Caki2 (cell line): ENCODE data around the gene FUT7. TPM values are rescaled to one million over a fixed set of nuclear protein-coding genes. Genes with fewer than 3 reads are reported as not detected.

ENCODE experiments used
- DNase-seq: peaks from one replicate; pipeline ENCODE4 v3.0.0-alpha.2; 2015; ENCODE audit warnings: low read depth
- in situ Hi-C: cut with HindIII; loops from 2 replicates; pipeline ENCODE4 v1.10.0; 2016; ENCODE audit warnings: low sequenced_read_pairs, low pct_unique_long_range_greater_than_20kb, mixed read lengths
- total RNA-seq: library from RNA; depleted of rRNA; stranded (reverse); fragments of >200 nt; shearing (Covaris generic); gene quantifications from 2 replicates; pipeline ENCODE4 v1.2.3, GENCODE V29; 2014; ENCODE audit warnings: low replicate concordance

The FUT7 gene
- total RNA-seq, 1 experiment from 2014 or later, result not detected

DNA sequence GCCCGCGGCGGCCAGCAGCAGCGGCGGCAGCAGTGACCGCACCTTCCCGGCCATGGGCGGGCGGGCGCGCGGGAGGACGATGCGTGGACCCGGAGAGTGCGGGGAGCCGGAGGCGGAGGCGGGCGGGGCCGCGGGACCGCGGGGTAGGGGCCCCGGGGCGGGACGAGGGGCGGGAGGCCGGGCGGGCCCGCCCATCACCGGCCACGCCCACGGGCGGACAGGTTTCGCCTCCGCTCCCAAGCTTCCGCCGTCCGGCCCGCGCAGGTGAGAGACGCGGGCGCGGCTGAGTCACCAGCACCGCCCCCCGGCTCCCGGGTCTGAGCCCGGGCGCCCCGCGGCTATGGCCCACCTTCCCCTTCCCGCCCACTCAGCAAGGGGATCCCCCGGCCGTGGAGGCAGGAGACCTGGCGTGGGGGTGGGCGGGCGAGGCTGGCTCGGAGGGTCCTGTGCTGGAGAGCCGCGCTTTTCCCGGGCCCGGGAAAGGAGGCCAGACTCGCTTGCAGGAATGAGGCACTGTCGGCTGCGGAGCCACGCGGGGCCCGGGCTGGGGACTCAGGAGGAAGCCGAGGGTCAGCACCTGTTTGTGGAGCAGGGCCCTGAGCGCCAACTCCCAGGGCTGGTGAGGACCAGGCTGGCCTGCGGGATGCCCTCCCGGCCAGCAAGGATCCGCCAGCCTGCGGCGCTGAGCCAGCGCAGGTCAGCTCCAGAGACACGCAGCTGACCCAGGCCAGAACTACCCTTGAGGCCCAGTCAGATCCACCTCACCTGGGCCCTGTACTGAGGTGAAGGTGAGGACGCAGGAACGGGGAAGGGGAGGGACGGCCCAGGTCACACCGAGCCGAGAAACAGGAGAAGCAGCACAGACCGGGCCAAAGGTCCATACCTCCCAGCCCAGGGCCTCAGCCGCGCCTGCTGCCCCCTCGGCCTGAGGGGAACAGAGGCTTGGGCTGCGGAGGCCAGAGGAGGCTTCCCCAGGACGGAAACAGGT lies 22.4 kb upstream of the FUT7 start, which contains the start of gene ENTPD2:
Gene ENTPD2 (minus strand): TSS at position 118 of the 988 bp plus-strand sequence. CDS start 64 bp downstream, at position 54.
- in situ Hi-C loops, result no loop called here

DNA sequence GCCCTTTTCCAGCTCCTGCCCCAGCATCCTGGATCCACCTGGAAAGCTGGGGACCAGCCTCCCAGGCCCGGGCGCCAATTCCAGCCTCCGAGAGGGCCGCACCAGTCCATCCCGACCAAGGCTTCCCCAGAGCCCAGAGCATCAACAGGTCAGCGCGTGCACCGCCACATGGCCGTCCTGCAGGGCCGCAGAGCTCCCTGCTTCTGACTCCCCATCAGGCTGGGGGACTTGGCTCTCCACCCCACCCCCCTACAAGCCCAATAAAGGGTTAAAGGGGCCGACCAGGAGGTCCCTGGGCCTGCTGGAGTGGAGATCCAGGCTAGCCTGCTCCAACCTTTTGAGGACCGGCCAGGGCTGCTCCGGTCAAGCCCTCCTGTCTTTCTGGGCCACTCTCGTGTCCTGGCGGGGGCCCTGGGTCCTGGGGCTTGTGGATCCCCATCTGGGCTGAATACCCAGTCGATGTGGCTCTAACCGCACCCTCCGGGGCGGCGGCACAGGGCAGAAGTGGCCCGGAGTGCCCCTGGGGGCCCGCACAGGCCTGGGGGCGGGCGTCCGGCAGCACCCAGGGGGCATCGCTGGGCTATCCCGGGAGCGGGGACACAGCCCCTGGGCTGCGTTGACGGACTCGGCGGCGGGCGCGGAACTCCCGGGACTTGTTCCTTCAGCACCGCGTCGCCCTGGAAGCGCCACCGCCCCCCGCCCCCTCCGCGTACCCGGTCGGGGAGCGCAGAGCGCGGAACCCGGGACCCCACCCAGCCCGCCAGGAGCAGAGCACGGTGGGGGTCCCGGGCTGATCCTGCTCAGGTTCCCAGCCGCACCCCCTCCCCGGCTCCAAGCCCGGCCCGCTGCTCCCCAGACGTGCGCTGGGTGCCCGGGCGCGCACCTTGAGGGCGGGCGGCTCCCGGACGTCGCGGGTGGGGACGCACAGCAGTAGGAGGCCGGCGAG lies 21.4 kb upstream of the FUT7 start:
- no peak for DNase-seq
- in situ Hi-C loops, result no loop called here

More for the DNA sequence above, 22.4 kb upstream of the FUT7 start, which contains the start of gene ENTPD2:
- DNase-seq, result no peak

DNA sequence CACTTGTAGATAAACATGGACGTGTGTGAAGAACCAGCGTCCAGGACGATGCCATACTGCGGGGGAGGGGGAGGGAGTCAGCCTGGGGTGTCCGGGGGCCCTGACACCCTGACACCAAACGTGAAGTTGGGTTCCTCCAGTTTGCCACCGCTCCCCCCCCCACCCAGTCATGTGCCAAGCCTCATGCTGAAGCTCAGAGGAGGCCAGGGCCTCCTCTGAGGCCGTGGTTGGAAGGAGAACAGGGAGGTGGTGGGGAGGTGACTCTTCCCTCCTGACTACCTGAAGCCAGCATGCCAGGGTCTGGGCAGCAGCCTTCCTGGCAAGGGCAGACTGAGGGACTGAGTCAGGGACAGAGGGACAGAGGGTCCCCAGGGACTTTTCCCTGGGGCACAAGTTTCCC lies 20.4 kb upstream of the FUT7 start:
- DNase-seq, result no peak
- in situ Hi-C loops, result no loop called here

GRCh38 chr9:137051145-137051724 lies 19.3 kb upstream of the FUT7 start:
- DNase-seq, result no peak
- in situ Hi-C loops, result no loop called here

DNA sequence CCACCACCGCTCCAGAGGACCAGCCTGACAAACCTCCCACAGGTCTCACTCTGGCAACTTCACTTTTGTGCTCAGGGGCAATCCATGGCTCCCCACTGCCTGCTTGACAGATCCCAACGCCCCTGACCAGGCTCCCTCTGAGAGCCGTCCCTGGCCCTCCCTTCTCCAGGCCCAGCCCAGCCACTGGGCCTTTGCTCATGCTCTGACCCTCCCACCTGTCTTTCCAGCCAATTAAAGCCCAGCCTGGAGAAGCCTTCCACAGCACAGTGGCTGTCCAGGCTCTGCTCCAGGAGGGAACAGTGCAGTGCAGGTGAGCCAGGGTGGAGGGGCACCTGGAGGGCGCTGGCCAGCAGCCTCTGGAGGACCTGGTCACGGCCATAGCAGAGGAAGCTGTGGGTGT lies 18.7 kb upstream of the FUT7 start:
- no peak for DNase-seq
- in situ Hi-C loops, result no loop called here

DNA sequence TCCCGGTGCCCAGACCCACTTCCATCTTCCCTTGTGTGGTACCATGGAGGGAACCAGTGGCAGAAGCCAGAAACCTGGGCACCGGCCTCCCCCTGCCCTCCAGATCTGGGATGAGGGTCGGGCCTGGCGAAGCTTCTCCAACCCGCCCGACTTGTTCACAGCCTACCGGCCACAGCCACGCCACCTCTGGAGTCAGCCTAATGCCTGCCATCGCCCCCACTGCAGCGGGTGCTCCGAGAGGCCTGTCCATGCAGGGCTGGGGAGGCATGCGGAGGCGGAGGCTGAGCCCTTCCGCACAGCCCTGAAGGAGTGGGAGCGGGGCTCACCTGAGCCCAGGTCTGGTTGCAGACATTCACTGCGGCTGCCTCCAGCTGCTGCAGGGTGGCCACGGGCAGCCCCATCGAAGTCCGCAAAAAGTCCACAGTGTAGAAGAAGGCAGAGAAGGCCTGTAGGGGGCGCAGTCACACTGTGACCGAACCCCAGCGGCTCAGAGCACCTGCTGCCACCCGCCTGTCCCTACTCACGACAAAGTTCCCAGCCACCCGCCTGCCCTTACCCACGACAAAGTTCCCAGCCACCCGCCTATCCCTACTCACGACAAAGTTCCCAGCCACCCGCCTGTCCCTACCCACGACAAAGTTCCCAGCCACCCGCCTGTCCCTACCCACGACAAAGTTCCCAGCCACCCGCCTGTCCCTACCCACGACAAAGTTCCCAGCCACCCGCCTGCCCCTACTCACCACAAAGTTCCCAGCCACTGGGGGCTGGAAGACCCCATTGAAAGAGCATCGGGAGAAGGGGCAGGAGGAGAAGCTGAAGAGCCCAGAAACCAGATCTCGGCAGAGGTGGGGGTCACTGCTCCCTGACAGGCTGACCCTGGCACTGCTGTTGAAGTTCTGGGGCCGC lies 17.9 kb upstream of the FUT7 start:
- in situ Hi-C loops, result no loop called here
- DNase-seq, result no peak

DNA sequence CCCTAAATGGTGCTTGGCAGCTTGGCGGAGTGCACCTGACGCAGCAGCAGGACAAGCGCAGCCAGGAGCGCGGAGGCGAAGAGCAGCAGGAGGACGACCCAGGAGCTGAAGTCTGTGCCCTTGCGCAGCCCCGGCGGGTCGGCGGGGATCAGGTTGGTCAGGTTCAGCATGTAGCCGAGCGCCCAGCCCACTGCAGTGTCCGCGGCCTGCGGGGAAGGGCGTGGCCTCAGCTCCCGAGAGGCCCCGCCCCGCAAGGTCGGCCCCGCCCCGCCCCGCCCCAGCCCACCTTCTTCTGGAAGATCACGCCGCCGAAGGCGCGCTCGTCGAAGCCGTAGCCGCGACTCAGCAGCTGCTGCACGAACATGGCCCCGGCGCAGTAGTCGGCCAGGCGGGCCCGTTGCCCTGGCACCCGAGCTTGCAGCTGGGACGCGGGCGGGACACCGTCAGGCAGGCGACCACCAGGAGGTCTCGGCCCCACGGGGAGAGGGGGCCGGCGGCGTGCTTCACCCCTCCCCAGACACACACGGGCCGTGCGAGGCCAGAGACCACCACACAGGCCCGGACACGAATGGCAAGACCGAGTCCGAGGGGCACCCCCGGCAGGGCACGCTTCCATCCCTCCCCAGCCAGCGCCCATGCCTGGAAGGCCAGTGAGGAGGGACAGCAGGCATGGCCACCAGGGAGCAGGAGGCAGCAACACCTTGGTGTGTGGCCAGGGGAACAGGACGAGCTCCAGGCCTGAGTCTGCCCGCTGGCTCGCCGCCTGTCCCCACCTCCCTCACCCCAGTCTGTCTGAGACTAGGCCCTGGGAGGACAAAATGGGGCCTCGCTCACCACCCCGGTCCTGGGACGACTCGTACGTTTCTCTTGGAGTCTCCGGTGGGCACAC lies 17.0 kb upstream of the FUT7 start:
- in situ Hi-C loops, result no loop called here
- no peak for DNase-seq

DNA sequence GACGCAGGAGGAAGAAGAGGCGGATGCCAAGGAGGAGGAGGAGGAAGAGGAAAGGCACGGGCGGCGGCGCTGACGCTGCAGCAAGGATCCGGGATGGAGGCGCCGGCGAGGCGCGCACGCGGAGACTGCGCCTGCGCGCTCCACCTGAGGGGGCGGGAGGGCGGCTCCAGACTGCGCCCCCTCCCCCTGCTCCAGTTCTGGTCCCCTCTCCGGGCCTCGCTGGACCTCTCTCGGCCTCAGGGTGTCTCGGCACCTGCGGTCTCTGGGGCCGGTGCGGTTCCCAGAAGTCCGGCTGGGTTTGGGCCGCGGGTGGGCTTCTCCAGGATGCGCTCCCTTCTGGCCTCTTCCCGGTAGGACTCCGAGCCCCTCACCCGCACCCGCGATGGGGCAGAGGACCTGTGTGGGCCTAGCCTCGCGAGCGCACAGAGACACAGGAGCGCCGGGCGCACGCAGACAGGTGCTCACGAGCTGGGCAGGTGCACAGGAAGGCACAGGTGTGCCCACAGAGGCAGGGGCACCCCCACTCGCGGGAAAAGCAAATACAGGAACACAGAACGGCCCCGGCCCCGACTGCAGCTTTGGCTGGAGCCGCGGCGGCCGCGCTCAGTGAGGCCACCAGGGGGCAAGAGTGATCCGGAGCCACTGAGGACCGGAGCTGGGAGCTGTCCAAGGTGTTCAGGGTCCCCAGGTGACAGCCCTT lies 14.3 kb upstream of the FUT7 start, which contains the start of gene NPDC1:
Gene NPDC1 (minus strand): TSS at position 90 of the 700 bp plus-strand sequence. CDS start 188 bp downstream, outside the sequence.
- in situ Hi-C loops, result no loop called here
- DNase-seq, result peak; percentile 79

- no peak for DNase-seq
- in situ Hi-C loops, result no loop called here
Observed at GRCh38 chr9:137045294-137046087, 13.6 kb upstream of the FUT7 start.

DNA sequence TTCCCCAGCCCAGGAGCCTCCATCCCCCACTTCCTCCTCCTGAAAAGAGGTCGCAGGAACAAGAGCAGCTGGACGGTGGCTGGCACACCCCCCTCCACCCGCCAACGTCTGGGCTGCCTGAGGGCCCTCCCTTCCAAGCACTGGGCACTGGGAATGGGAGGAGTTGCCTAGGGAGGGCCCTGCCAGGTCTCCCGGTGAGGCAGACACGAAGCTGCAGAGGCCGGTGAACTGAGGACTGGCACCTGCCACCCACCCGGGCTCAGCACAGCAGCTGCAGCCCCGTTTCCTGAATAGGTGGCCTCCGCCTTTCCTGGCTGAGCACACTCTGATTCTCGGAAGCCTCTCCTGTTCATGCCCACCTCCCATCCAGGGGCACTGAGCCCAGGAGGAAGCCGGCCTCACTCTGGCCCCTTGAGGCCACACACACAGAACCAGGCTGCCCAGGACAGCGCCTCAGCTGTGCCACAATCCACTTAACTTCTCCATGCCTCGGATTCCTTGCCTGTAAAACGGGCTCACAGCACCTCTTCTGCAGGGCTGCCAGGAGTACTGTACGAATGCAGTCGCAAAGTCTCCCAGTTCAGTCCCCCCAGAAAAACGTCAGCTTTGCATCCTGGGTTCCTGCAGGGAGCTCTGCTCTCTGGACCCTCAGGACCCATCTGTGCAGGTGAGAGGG lies 12.8 kb upstream of the FUT7 start:
- DNase-seq, result peak; percentile 29
- in situ Hi-C loops, result no loop called here

DNA sequence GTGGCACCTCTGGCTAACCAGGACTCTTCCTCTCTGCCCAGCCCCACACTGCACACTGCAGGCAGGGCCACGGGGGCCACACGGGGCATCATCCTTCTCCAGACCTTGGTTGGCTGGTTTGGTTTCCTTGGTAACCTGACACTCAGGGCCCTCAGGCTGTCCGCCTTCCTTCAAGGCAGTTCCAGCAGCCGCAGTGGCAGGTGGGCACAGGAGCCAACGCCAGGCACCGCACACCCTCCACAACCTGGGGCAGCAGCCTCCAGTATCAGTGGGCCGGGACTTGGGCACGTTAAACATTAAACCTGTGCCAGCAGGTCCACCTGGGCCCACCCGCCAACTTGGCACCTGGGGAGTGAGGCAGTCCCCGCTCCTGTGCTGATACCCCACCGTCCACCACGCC lies 12.1 kb upstream of the FUT7 start:
- in situ Hi-C loops, result no loop called here
- DNase-seq, result no peak

DNA sequence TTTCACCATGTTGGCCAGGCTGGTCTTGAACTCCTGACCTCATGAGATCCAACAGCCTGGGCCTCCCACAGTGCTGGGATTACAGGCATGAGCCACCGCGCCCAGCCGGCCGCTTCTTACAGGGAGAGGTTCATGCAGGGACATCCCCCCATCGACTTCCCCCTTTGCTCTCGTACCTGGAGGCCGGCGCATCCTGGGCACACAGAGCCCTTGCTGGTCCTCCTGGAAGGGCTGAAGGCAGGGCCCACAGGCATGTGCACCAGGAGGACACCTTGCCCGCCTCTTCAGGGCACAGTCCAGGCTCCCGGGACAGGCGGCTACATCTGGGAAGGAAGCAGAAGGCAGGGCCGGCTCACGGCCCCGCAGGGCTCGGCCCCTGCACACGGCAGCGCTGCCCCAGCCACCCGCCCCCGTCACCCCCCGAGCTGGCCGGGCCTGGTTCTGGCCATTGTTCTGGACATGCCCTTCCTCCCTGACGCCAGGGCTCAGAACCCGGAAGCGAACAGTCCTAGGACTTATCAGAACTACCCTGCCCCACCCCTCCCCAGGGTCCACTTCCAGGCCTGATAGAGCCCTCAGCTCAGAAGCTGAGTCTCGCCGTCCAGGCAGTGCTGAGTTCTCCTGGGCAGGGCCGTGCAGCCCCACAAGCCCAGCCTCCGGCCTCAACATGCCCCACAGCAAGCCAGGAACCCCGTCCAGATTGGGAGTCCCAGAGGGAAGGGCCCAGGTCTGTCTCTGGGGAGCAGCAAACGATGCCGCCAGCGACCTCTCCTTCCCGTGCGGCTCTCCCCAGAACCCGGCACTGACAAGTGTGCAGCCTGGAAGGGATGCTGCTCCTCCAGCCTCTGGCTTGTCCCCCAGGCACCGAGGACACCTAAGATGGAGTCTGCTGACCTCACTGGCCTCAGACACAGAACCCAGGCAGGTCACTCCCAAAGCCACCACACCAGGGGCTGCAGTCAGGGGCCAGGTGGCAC lies 11.2 kb upstream of the FUT7 start:
- in situ Hi-C loops, result no loop called here
- no peak for DNase-seq

DNA sequence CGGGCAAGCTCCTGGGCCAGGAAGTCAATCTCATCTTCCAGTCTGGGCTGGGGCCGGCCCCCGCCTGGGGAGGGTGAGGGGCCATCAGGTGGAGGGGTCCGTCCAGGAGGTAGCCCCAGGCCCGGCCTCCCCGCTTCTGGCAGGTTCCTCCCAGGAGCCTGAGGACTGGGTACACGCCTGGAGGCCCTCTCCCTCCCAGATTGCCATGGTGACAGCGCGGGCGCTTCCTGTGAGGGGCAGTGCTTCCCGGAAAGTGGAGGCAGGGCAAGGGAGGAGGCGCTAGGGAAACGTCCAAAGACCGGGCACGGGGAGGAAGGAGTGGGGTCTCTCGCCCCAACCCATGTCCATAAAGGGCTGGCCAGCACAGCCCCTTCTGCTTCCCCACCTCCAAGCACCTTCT lies 9.2 kb upstream of the FUT7 start:
- in situ Hi-C loops, result no loop called here
- no peak for DNase-seq

GRCh38 chr9:137040568-137040967 lies 8.7 kb upstream of the FUT7 start:
- DNase-seq, result no peak
- in situ Hi-C loops, result no loop called here
